NT2/D1 (cell line): ENCODE measurements around the gene NAMPT.

ENCODE experiments used
- DNase-seq: peaks from one replicate; pipeline ENCODE4 v3.0.0-alpha.2; 2011; ENCODE audit warnings: low read depth, low spot score
- H3K27me3 ChIP-seq: 2 replicates; pipeline ENCODE4 v1.6.0; 2011; ENCODE audit warnings: mild to moderate bottlenecking; ENCODE audit not compliant: insufficient read length, insufficient read depth
- H3K36me3 ChIP-seq: 2 replicates; pipeline ENCODE4 v1.6.1; 2011; ENCODE audit warnings: mild to moderate bottlenecking, low read length, mixed read lengths; ENCODE audit not compliant: insufficient read depth, insufficient read length
- H3K4me1 ChIP-seq: 2 replicates; pipeline ENCODE4 v1.5.1; 2011; ENCODE audit not compliant: insufficient read depth, insufficient read length
- H3K4me3 ChIP-seq: 2 replicates; pipeline ENCODE4 v1.5.1; 2011; ENCODE audit warnings: low read depth; ENCODE audit not compliant: insufficient read length
- H3K9ac ChIP-seq: 2 replicates; pipeline ENCODE4 v1.6.0; 2011; ENCODE audit warnings: low read depth; ENCODE audit not compliant: insufficient read length
- H3K9me3 ChIP-seq: 2 replicates; pipeline ENCODE4 v1.5.1; 2011; ENCODE audit warnings: mild to moderate bottlenecking, low read length; ENCODE audit not compliant: insufficient read depth
- SUZ12 ChIP-seq: IDR thresholded peaks from 2 replicates; pipeline ENCODE4 v1.6.1; 2011; ENCODE audit not compliant: insufficient read length, insufficient read depth; ENCODE audit errors: extremely low read depth
- YY1 ChIP-seq: IDR thresholded peaks from 2 replicates; pipeline ENCODE4 v1.6.1; 2011; ENCODE audit not compliant: insufficient read length, insufficient read depth
- ZNF274 ChIP-seq: IDR thresholded peaks from 2 replicates; pipeline ENCODE4 v1.6.1; 2011; ENCODE audit warnings: mild to moderate bottlenecking, low read depth, low read length

Gene NAMPT

GRCh38 chr7:106284714-106285050 is at the start of gene NAMPT:
Gene NAMPT, minus strand, starts transcription at chr7:106284983. Its CDS starts 99 bp downstream, at chr7:106284884.
- no peaks in the 10 kb centered on the region for H3K27me3 ChIP-seq
- H3K36me3 ChIP-seq = peaks cover 4% of the 10 kb centered on the region
- no peaks in the 10 kb centered on the region for H3K4me1 ChIP-seq
- no peaks in the 10 kb centered on the region for H3K9me3 ChIP-seq
- H3K9ac ChIP-seq = peak within 1 kb of the TSS; percentile 87
- DNase-seq = no peak
- H3K4me3 ChIP-seq = peak within 1 kb of the TSS; percentile 83
- TF ChIP-seq YY1 (no peak), ZNF274 (no peak), SUZ12 (no peak)

- DNase-seq = no peak
- no peak overlapping the region for H3K9ac ChIP-seq
- H3K9me3 ChIP-seq = peaks cover 7% of the 10 kb centered on the region; the same call in 1 of the 2 replicates
- no peaks in the 10 kb centered on the region for H3K36me3 ChIP-seq
- no peak overlapping the region for H3K4me3 ChIP-seq
- no peak for TF ChIP-seq YY1
- no peak for TF ChIP-seq SUZ12
- no peak for TF ChIP-seq ZNF274
- H3K4me1 ChIP-seq = no peaks in the 10 kb centered on the region
- H3K27me3 ChIP-seq = no peaks in the 10 kb centered on the region
These were observed 47.4 kb upstream of the NAMPT start for GRCh38 chr7:106332201-106332600.

- Histone ChIP-seq H3K9me3 (peaks cover under 1% of the 10 kb centered on the region; the same call in 1 of the 2 replicates), H3K4me1 (no peaks in the 10 kb centered on the region), H3K9ac (no peak overlapping the region), H3K27me3 (no peaks in the 10 kb centered on the region), H3K36me3 (no peaks in the 10 kb centered on the region), H3K4me3 (no peak overlapping the region)
- TF ChIP-seq SUZ12 = no peak
- TF ChIP-seq ZNF274 = no peak
- TF ChIP-seq YY1 = no peak
- no peak for DNase-seq
These were observed 46.8 kb upstream of the NAMPT start for GRCh38 chr7:106331441-106332175.

- Histone ChIP-seq H3K36me3 (no peaks in the 10 kb centered on the region), H3K27me3 (no peaks in the 10 kb centered on the region), H3K9me3 (no peaks in the 10 kb centered on the region), H3K9ac (no peak overlapping the region), H3K4me3 (no peak overlapping the region), H3K4me1 (no peaks in the 10 kb centered on the region)
- no peak for TF ChIP-seq ZNF274
- no peak for TF ChIP-seq YY1
- no peak for TF ChIP-seq SUZ12
- no peak for DNase-seq
These were observed 45.4 kb upstream of the NAMPT start for GRCh38 chr7:106329971-106330733.

- DNase-seq = no peak
- Histone ChIP-seq H3K4me1 (no peaks in the 10 kb centered on the region), H3K9ac (no peak overlapping the region), H3K9me3 (no peaks in the 10 kb centered on the region), H3K27me3 (no peaks in the 10 kb centered on the region), H3K36me3 (no peaks in the 10 kb centered on the region), H3K4me3 (no peak overlapping the region)
- TF ChIP-seq YY1 (no peak), ZNF274 (no peak), SUZ12 (no peak)
These were observed 44.6 kb upstream of the NAMPT start for GRCh38 chr7:106329408-106329807.

- TF ChIP-seq SUZ12 = no peak
- TF ChIP-seq YY1 = no peak
- no peak for TF ChIP-seq ZNF274
- no peaks in the 10 kb centered on the region for H3K9me3 ChIP-seq
- H3K27me3 ChIP-seq = no peaks in the 10 kb centered on the region
- no peaks in the 10 kb centered on the region for H3K36me3 ChIP-seq
- H3K4me3 ChIP-seq = no peak overlapping the region
- no peaks in the 10 kb centered on the region for H3K4me1 ChIP-seq
- H3K9ac ChIP-seq = no peak overlapping the region
- no peak for DNase-seq
These were observed 43.0 kb upstream of the NAMPT start for GRCh38 chr7:106327538-106328481.
